Sigmoid colon (tissue), 4 donors: Measurements from ENCODE around the gene MAD2L1.

ENCODE experiments used
- CTCF ChIP-seq, 4 experiments: fragments of 450-650 bp in 3 of 4; fragments of 200-600 bp in 1 of 4; IDR thresholded peaks; one replicate each; pipeline ENCODE4 v1.5.1; 2016 to 2019; ENCODE audit warnings: antibody characterized with exemption in 4 of 4, mild to moderate bottlenecking in 3 of 4, moderate library complexity in 2 of 4
- EP300 ChIP-seq, 4 donors: sonication (generic); formaldehyde crosslinking; IDR thresholded peaks; one replicate each; pipeline ENCODE4 v1.6.1; 2017; ENCODE audit warnings: antibody characterized with exemption in 4 of 4
- POLR2A ChIP-seq, 2 donors: fragments of 450-650 bp; IDR thresholded peaks; one replicate each; pipeline ENCODE4 v1.6.1; 2016; ENCODE audit warnings: antibody characterized with exemption in 2 of 2, mild to moderate bottlenecking in 2 of 2, moderate library complexity in 2 of 2
- POLR2AphosphoS5 ChIP-seq, 4 donors: sonication (generic); formaldehyde crosslinking; IDR thresholded peaks; one replicate each; pipeline ENCODE4 v1.6.1; 2017; ENCODE audit warnings: antibody characterized with exemption in 4 of 4

- TF ChIP-seq CTCF (IDR thresholded peaks at IDR 0.05) (no peak), POLR2A (IDR thresholded peaks at IDR 0.05) (no peak), POLR2AphosphoS5 (IDR thresholded peaks at IDR 0.05) (no peak), EP300 (IDR thresholded peaks at IDR 0.05) (no peak)
Measured at GRCh38 chr4:120011725-120012124, 54.9 kb downstream of the MAD2L1 start.
